ENCODE data around the gene SERPINB11. TPM values are rescaled to one million over a fixed set of nuclear protein-coding genes. Genes with fewer than 3 reads are reported as not detected.

Gene SERPINB11
- 0.12 TPM in 1 of 2 replicates, not detected in the other for total RNA-seq (ENCODE audit: low replicate concordance)

GRCh38 chr18:63702660-63703059 lies at the start of gene SERPINB11:
SERPINB11 (plus strand) TSS chr18:63702960; CDS start chr18:63710194, 7,234 bp downstream.

GRCh38 chr18:63661750-63662149 lies 41.0 kb upstream of the SERPINB11 start, which contains the start of gene SERPINB3:
SERPINB3 (minus strand) TSS chr18:63661893; CDS start chr18:63661216, 677 bp downstream.

Other genes starting within 250 kb of the SERPINB11 start
- not detected in 2 replicates for gene SERPINB5, start 226.0 kb upstream of the SERPINB11 start, total RNA-seq (ENCODE audit: low replicate concordance)
- not detected in 2 replicates for gene SERPINB12, start 160.6 kb upstream of the SERPINB11 start, total RNA-seq (ENCODE audit: low replicate concordance)
- gene SERPINB13, start 115.6 kb upstream of the SERPINB11 start, total RNA-seq (ENCODE audit: low replicate concordance), result not detected in 2 replicates
- gene SERPINB4, start 58.7 kb upstream of the SERPINB11 start, total RNA-seq (ENCODE audit: low replicate concordance), result 3.7 TPM in 1 of 2 replicates, not detected in the other
- 2.3 TPM in 1 of 2 replicates, not detected in the other for gene SERPINB3, start 41.1 kb upstream of the SERPINB11 start, total RNA-seq (ENCODE audit: low replicate concordance)
- 4.7 TPM in 1 of 2 replicates, not detected in the other for gene SERPINB7, start 72.5 kb downstream of the SERPINB11 start, total RNA-seq (ENCODE audit: low replicate concordance)
- 0.23 TPM in 1 of 2 replicates, not detected in the other for gene SERPINB2, start 184.7 kb downstream of the SERPINB11 start, total RNA-seq (ENCODE audit: low replicate concordance)
- gene SERPINB10, start 205.0 kb downstream of the SERPINB11 start, total RNA-seq (ENCODE audit: low replicate concordance), result not detected in 2 replicates
- gene HMSD, start 246.3 kb downstream of the SERPINB11 start, total RNA-seq (ENCODE audit: low replicate concordance), result not detected in 2 replicates